DOHH2 (cell line): ENCODE results near the gene SLC5A10.
"Not testable (repeated sequence)": the region's sequence is repeated elsewhere in the genome, so short reads cannot be mapped to it uniquely, and the experiment has no call there.

Source experiments
- CTCF ChIP-seq: fragments of 200-600 bp; sonication (generic); IDR thresholded peaks from one replicate; pipeline ENCODE4 v1.5.1; 2014; ENCODE audit warnings: antibody characterized with exemption, mild to moderate bottlenecking, low read depth, low read length; ENCODE audit not compliant: poor library complexity, severe bottlenecking
- EZH2phosphoT487 ChIP-seq: fragments of 200-600 bp; sonication (generic); IDR thresholded peaks from 2 replicates; pipeline ENCODE4 v1.6.1; 2017; ENCODE audit warnings: borderline replicate concordance, mild to moderate bottlenecking, antibody characterized with exemption, low read length, moderate library complexity, mixed read lengths

- TF ChIP-seq CTCF, EZH2phosphoT487: not testable (repeated sequence)
Observed at GRCh38 chr17:19028671-19029070, 76.7 kb downstream of the SLC5A10 start.
